SU-DHL-6 (cell line): ENCODE results near the gene NR2F1-AS1.

ENCODE experiments used
- CTCF ChIP-seq: fragments of 200-600 bp; sonication (generic); IDR thresholded peaks from one replicate; pipeline ENCODE4 v1.5.1; 2017; ENCODE audit warnings: antibody characterized with exemption, mild to moderate bottlenecking, low read length, moderate library complexity; ENCODE audit not compliant: insufficient read depth, poor library complexity, severe bottlenecking
- EZH2phosphoT487 ChIP-seq: fragments of 200-600 bp; sonication (generic), shearing (Covaris generic); conservative IDR thresholded peaks from 2 replicates; pipeline ENCODE4 v1.6.1; 2018; ENCODE audit warnings: mild to moderate bottlenecking, antibody characterized with exemption, low read length, moderate library complexity, mixed read lengths

DNA sequence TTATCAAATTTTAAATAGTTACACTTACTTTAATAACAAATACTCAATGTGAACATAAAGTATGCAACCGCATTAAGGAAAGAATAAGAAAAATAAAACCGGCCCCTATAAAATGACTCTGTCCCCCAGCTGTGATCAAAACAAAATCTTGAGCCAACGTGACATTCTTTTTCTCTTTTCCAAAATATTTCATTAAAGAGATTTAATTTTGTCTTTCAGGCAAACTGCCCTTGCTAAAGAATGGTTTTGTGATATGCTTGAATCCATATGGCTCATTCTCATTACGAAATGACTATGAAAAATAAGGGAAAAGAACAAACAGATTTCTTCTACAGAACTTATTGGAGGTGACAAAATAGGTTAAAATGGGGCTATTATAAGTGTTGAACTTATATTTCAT lies 197.0 kb downstream of the NR2F1-AS1 start:
- TF ChIP-seq EZH2phosphoT487 (no peak), CTCF (no peak)
